Measurements from ENCODE around the gene CALM1. TPM values are rescaled to one million over a fixed set of nuclear protein-coding genes. Genes with fewer than 3 reads are reported as not detected.

Gene CALM1
- total RNA-seq, 8 experiments from 2014 or later = 76.3 to 477 (median 195) TPM

DNA sequence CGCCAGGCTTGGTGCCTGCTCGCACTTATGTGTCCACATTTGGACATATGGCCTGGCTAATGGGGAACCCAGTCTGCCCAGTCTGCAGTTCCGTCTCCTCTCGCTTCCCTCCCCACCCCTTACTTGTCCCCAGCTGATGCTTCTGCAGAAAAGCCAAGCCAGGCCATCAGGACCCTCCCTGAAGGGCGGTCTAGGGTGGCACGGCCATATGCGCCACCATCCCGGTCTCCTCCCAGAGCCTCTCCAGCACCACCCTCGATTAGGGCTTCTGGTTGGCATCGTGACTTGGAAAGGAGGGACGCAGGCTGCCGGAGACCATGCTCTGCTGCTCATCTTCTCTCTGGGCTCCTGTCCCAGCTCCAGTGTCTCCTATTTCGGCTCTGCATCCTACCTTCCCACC is 54.6 kb downstream of the CALM1 start:
- ATAC-seq (replicated peaks in 6 of 8) = no peak
- WGBS, 10 experiments = 50 to 93% (median 80%) methylated on average over 1 to 4 of the region's 13 CpGs; no CpG with 5 or more reads in 5 of the 10 experiments
- H3K4me1 ChIP-seq (replicated peaks in 1 of 2) = peaks cover 24 to 27% of the 10 kb centered on the region in 2 donors
- no peak overlapping the region for H3K27ac ChIP-seq
- H3K4me3 ChIP-seq = no peak overlapping the region
- in situ Hi-C loops (cut with MboI; ENCODE audit: low pct_unique_long_range_greater_than_20kb in 2 of 9, low sequenced_read_pairs in 9 of 9, unreplicated experiment in 9 of 9) = no loop called here

DNA sequence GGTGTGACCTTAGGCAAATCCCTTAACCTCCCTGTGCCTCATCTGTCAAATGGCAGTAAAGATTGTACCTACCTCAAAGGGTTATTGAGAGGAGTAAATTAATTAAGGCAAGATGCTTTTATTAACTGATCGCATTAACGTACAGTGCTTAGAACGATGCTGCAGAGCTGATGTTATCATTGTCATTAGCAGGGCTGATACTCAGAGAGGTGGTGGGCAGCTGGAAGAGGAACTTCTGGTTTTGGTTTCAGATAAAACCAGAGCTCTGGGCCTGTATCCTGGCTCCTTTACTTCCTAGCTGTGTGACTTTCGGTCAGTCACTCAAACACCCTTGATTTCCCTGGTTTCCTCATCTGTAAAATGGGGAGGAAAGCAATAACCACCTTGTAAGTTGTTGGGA is 55.1 kb downstream of the CALM1 start:
- in situ Hi-C loops (cut with MboI; ENCODE audit: low pct_unique_long_range_greater_than_20kb in 2 of 9, low sequenced_read_pairs in 9 of 9, unreplicated experiment in 9 of 9) = no loop called here
- H3K4me3 ChIP-seq = no peak overlapping the region
- no peak for ATAC-seq (replicated peaks in 6 of 8)
- WGBS, 10 experiments = 50 to 100% (median 86%) methylated on average over 1 to 3 of the region's 4 CpGs; no CpG with 5 or more reads in 3 of the 10 experiments
- H3K27ac ChIP-seq = no peak overlapping the region
- peaks cover 28 to 32% of the 10 kb centered on the region in 2 donors for H3K4me1 ChIP-seq (replicated peaks in 1 of 2)

DNA sequence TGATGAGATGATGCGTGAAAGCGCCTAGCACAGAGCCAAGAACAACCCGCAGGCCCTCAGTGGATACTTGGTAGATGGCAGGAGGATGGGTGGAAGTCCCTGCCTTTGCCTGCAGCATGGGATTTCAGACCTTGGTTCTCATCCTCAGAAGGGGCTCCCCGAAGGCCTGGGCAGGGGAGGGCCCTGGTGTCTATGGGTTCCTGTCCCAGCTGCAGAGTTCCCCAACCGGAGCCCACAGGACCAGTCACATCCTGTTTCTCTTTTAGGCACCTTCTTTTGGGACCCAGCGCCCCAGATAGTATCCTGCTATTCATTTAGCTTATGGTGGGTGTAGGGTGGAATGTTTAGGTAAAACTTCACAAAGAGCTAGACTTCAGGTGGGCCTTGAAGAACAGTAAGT is 55.5 kb downstream of the CALM1 start:
- WGBS, 10 experiments = 67 to 100% (median 100%) methylated on average over 1 to 2 of the region's 6 CpGs; no CpG with 5 or more reads in 6 of the 10 experiments
- Histone ChIP-seq H3K27ac (no peak overlapping the region), H3K4me3 (no peak overlapping the region), H3K4me1 (replicated peaks in 1 of 2) (peaks cover 28 to 32% of the 10 kb centered on the region in 2 donors)
- no peak for ATAC-seq (replicated peaks in 6 of 8)
- in situ Hi-C loops (cut with MboI; ENCODE audit: low pct_unique_long_range_greater_than_20kb in 2 of 9, low sequenced_read_pairs in 9 of 9, unreplicated experiment in 9 of 9) = no loop called here

DNA sequence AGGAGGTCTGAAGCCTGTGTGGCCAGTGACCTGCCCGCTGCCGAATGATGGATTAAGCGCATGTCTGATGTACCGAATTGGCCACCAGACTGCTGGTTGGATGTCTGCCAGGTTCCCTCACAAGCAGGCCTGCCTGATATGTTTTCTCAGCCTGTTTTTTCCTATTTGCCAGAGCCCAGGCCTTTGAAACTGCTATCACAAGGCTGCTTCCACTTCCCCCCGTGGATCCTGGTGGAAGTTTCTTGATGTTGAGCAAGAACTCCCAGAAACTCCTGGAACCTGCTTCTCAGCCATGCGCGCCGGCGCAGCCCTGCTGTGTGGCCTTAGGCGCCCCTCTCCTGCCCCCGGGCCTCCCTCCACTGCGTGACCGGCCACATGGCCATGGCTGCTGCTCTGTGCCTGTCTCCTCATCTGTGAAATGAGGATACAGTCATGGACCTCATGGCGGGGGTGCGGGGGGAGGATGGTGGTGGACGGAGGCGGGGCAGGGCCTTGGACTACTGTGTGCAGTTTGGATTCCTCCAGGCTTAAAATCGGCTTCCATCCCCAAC is 56.6 kb downstream of the CALM1 start:
- 0 to 87% (median 60%) methylated on average over 1 to 11 of the region's 18 CpGs; no CpG with 5 or more reads in 5 of the 10 experiments for WGBS, 10 experiments
- in situ Hi-C loops (cut with MboI; ENCODE audit: low pct_unique_long_range_greater_than_20kb in 2 of 9, low sequenced_read_pairs in 9 of 9, unreplicated experiment in 9 of 9) = no loop called here
- peak overlapping the region; percentile 79 to 87 for H3K27ac ChIP-seq
- no peak overlapping the region for H3K4me3 ChIP-seq
- ATAC-seq (replicated peaks in 6 of 8) = peak in 1 of 8 experiments; percentile 2
- H3K4me1 ChIP-seq (replicated peaks in 1 of 2) = peaks cover 28 to 32% of the 10 kb centered on the region in 2 donors

DNA sequence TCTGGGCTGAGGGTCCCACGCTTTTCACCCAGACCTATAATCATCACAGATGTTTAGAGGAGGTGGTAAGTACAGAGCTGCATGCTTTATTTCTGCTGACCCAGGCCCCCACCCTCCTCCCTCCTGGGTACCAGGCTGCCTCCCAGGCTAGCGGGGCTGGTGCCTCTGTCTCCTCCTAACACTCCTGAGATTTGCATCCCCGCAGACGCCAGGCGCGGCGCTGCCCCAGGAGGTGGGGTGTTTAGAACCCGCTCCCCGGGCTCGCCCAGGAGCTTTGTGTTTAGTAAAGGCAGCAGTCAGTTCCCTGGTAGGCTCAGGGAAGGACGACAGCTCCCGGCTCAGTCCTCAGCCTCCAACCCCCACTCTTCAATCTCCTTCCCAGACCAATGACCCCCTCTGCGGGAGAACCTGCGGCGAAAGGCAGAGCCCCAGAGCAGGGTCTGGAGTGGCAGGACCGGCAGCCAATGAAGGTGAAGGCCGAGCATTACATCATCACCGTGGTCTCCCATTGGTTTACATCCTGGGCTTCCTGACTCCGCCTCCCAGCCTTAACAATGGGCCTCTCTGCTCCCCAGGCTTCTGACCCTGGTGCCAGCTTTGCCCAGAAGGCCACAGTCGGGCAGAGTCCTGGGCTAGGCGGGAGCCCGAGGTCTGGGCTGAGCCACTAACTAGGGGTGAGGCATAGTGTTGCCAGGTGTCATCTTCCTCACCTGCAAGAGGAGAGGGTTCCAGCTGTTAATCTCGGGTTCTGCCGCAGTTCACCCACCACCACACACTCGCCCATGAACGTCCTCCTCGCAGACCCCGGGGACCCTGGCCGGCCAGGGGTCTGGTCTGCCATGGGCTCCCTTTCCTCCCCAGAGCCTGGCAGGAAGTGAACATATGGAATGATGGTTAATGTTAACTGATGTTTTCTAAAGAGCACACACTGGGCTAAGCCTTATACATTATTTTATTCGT is 57.5 kb downstream of the CALM1 start:
- ATAC-seq (replicated peaks in 6 of 8) = peak; percentile 96 to 99 (median 98)
- 4 to 100% (median 27%) methylated on average over 1 to 15 of the region's 30 CpGs; no CpG with 5 or more reads in 2 of the 10 experiments for WGBS, 10 experiments
- peaks cover 28 to 32% of the 10 kb centered on the region in 2 donors for H3K4me1 ChIP-seq (replicated peaks in 1 of 2)
- peak overlapping the region; percentile 79 to 87 for H3K27ac ChIP-seq
- H3K4me3 ChIP-seq = peak overlapping the region; percentile 5 to 26 (median 13)
- in situ Hi-C loops (cut with MboI; ENCODE audit: low pct_unique_long_range_greater_than_20kb in 2 of 9, low sequenced_read_pairs in 9 of 9, unreplicated experiment in 9 of 9) = no loop called here

DNA sequence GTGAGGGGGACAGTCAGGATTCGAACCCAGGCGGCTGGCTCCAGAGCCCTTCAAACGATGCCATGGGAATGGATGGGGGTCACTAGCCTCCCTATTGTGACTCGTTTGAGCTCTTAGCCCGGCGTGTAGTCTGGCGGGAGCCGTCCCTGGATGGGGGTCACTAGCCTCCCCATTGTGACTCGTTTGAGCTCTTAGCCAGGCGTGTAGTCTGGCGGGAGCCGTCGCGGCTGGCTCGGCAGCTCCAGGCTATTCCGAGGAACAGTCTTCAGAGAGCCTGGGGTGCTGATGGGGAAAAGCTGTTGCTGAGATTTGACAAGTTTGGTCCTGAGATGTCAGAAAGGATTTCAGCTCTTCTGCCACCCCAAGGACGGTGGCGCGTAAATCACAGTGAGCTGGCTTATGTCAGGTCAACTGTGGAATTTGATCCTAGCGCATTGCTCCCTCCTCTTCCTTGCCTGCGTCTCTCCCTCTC is 58.3 kb downstream of the CALM1 start:
- no peak overlapping the region for H3K4me3 ChIP-seq
- peaks cover 28 to 32% of the 10 kb centered on the region in 2 donors for H3K4me1 ChIP-seq (replicated peaks in 1 of 2)
- H3K27ac ChIP-seq = no peak overlapping the region
- in situ Hi-C loops (cut with MboI; ENCODE audit: low pct_unique_long_range_greater_than_20kb in 2 of 9, low sequenced_read_pairs in 9 of 9, unreplicated experiment in 9 of 9) = no loop called here
- WGBS, 10 experiments = 31 to 100% (median 80%) methylated on average over 1 to 8 of the region's 21 CpGs; no CpG with 5 or more reads in 3 of the 10 experiments
- ATAC-seq (replicated peaks in 6 of 8) = no peak

DNA sequence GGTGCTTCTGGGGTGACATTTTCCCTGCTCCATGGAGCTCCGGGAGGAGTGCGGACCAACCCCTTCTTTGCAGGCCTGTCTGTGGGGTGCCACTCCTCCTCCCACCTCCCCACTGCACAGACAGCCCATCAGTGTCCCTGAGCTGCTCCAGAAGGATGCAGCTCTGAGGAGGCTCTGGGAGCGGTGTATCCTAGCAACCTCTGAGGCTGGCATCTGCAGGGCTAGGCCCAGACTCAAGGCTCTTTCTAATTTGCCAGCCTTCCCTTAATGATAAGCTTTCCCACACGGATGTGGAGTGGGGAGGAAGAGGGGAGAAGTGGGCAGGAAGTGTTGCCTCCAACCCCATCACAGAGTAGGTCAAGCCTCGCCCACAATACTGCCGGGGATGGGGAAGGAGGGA is 59.7 kb downstream of the CALM1 start:
- in situ Hi-C loops (cut with MboI; ENCODE audit: low pct_unique_long_range_greater_than_20kb in 2 of 9, low sequenced_read_pairs in 9 of 9, unreplicated experiment in 9 of 9) = no loop called here
- Histone ChIP-seq H3K4me1 (replicated peaks in 1 of 2) (peaks cover 28 to 32% of the 10 kb centered on the region in 2 donors), H3K4me3 (no peak overlapping the region), H3K27ac (peak overlapping the region in 1 of 2 donors; percentile 16)
- ATAC-seq (replicated peaks in 6 of 8) = peak in 5 of 8 experiments; percentile 12 to 40 (median 19)
- 20 to 67% (median 34%) methylated on average over 1 to 5 of the region's 6 CpGs; no CpG with 5 or more reads in 4 of the 10 experiments for WGBS, 10 experiments

DNA sequence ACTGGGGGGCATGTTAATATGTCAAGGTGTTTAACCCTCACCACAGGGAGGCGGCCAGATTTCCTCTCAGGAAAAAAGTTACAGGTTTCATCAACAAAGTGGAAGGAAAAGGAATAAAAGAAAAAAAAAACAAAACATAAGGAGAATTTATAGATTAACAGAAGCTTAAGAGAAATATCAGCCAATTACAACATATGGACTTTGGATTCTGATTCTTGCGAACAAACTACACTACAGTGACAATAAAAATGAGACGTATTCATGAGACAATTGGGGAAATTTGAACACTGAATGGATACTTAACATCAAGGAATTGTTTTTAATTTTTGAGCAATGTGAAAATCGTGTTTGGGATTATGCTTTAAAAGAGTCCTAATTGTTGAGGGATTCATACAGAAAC is 60.4 kb downstream of the CALM1 start:
- in situ Hi-C loops (cut with MboI; ENCODE audit: low pct_unique_long_range_greater_than_20kb in 2 of 9, low sequenced_read_pairs in 9 of 9, unreplicated experiment in 9 of 9) = no loop called here
- ATAC-seq (replicated peaks in 6 of 8) = no peak
- H3K4me3 ChIP-seq = no peak overlapping the region
- 24 to 71% (median 56%) methylated on average over 2 to 4 of the region's 4 CpGs for WGBS, 10 experiments
- H3K27ac ChIP-seq = no peak overlapping the region
- H3K4me1 ChIP-seq (replicated peaks in 1 of 2) = peaks cover 28 to 32% of the 10 kb centered on the region in 2 donors

Other genes starting within 250 kb of the CALM1 start
- gene PSMC1, start 140.5 kb upstream of the CALM1 start, total RNA-seq = 100 to 1,000 TPM; 156 to 273 (median 207) TPM
- gene NRDE2, start 65.1 kb upstream of the CALM1 start, total RNA-seq = 10 to 100 TPM in 3 of 8 experiments, 1 to 10 TPM in 5; 6.4 to 21.6 (median 9.9) TPM